ENCODE results near the gene CNTNAP5. TPM values are rescaled to one million over a fixed set of nuclear protein-coding genes. Genes with fewer than 3 reads are reported as not detected.

CNTNAP5 gene
- not detected in 2 replicates for total RNA-seq (2014; rRNA removed; shearing (Covaris generic))

- H3K36me3 ChIP-seq = no peaks in the 10 kb centered on the region
- no peak within 1 kb of the TSS for H3K4me3 ChIP-seq
- no peaks in the 10 kb centered on the region for H3K27me3 ChIP-seq
- no peaks in the 10 kb centered on the region for H3K4me1 ChIP-seq
- no peak within 1 kb of the TSS for H3K27ac ChIP-seq
- DNase-seq = no peak
- H3K9me3 ChIP-seq (replicated peaks) = no peaks in the 10 kb centered on the region
These were observed at the start of gene CNTNAP5 for GRCh38 chr2:124025171-124025580. CNTNAP5 (plus strand) TSS chr2:124025287; CDS start chr2:124025651, 364 bp downstream.

GRCh38 chr2:123976054-123976648 lies 48.9 kb upstream of the CNTNAP5 start:
- no peak overlapping the region for H3K27ac ChIP-seq
- no peak for DNase-seq
- no peaks in the 10 kb centered on the region for H3K4me1 ChIP-seq
- no peak overlapping the region for H3K4me3 ChIP-seq
- no peaks in the 10 kb centered on the region for H3K9me3 ChIP-seq (replicated peaks)
- no peaks in the 10 kb centered on the region for H3K36me3 ChIP-seq
- no peaks in the 10 kb centered on the region for H3K27me3 ChIP-seq

GRCh38 chr2:123993728-123994323 lies 31.3 kb upstream of the CNTNAP5 start:
- no peak overlapping the region for H3K27ac ChIP-seq
- H3K4me1 ChIP-seq = no peaks in the 10 kb centered on the region
- H3K4me3 ChIP-seq = no peak overlapping the region
- H3K27me3 ChIP-seq = no peaks in the 10 kb centered on the region
- peak; percentile 7 to 58 for DNase-seq
- no peaks in the 10 kb centered on the region for H3K36me3 ChIP-seq
- H3K9me3 ChIP-seq (replicated peaks) = no peaks in the 10 kb centered on the region

- H3K27me3 ChIP-seq = no peaks in the 10 kb centered on the region
- no peak overlapping the region for H3K27ac ChIP-seq
- no peaks in the 10 kb centered on the region for H3K9me3 ChIP-seq (replicated peaks)
- H3K36me3 ChIP-seq = no peaks in the 10 kb centered on the region
- DNase-seq = no peak
- H3K4me3 ChIP-seq = no peak overlapping the region
- H3K4me1 ChIP-seq = no peaks in the 10 kb centered on the region
These were observed 25.4 kb upstream of the CNTNAP5 start for GRCh38 chr2:123999681-124000080.

- Histone ChIP-seq H3K9me3 (replicated peaks) (no peaks in the 10 kb centered on the region), H3K27me3 (no peaks in the 10 kb centered on the region), H3K27ac (no peak overlapping the region), H3K4me1 (no peaks in the 10 kb centered on the region), H3K4me3 (no peak overlapping the region), H3K36me3 (no peaks in the 10 kb centered on the region)
- DNase-seq = no peak
These were observed 23.2 kb upstream of the CNTNAP5 start for GRCh38 chr2:124001696-124002430.

- Histone ChIP-seq H3K36me3 (no peaks in the 10 kb centered on the region), H3K27ac (no peak overlapping the region), H3K4me1 (no peaks in the 10 kb centered on the region), H3K27me3 (no peaks in the 10 kb centered on the region), H3K4me3 (no peak overlapping the region), H3K9me3 (replicated peaks) (no peaks in the 10 kb centered on the region)
- DNase-seq = no peak
These were observed 6.2 kb upstream of the CNTNAP5 start for GRCh38 chr2:124018890-124019289.

GRCh38 chr2:124024561-124025170 lies 421 bp upstream of the CNTNAP5 start:
- H3K4me1 ChIP-seq = no peaks in the 10 kb centered on the region
- no peak overlapping the region for H3K27ac ChIP-seq
- DNase-seq = no peak
- no peak overlapping the region for H3K4me3 ChIP-seq
- no peaks in the 10 kb centered on the region for H3K9me3 ChIP-seq (replicated peaks)
- H3K36me3 ChIP-seq = no peaks in the 10 kb centered on the region
- H3K27me3 ChIP-seq = no peaks in the 10 kb centered on the region

- DNase-seq = no peak
- no peaks in the 10 kb centered on the region for H3K36me3 ChIP-seq
These were observed 876 bp downstream of the CNTNAP5 start for GRCh38 chr2:124025891-124026434.

GRCh38 chr2:124026503-124026902 lies 1.4 kb downstream of the CNTNAP5 start:
- no peak for DNase-seq
- Histone ChIP-seq H3K27me3 (no peaks in the 10 kb centered on the region), H3K27ac (no peak overlapping the region), H3K9me3 (replicated peaks) (no peaks in the 10 kb centered on the region), H3K4me3 (no peak overlapping the region), H3K36me3 (no peaks in the 10 kb centered on the region), H3K4me1 (no peaks in the 10 kb centered on the region)

More at GRCh38 chr2:124025891-124026434, 876 bp downstream of the CNTNAP5 start:
- Histone ChIP-seq H3K27ac (no peak overlapping the region), H3K4me3 (no peak overlapping the region), H3K4me1 (no peaks in the 10 kb centered on the region), H3K9me3 (replicated peaks) (no peaks in the 10 kb centered on the region), H3K27me3 (no peaks in the 10 kb centered on the region)

GRCh38 chr2:124027182-124027581 lies 2.1 kb downstream of the CNTNAP5 start:
- Histone ChIP-seq H3K27me3 (no peaks in the 10 kb centered on the region), H3K36me3 (no peaks in the 10 kb centered on the region), H3K4me1 (no peaks in the 10 kb centered on the region), H3K4me3 (no peak overlapping the region), H3K9me3 (replicated peaks) (no peaks in the 10 kb centered on the region), H3K27ac (no peak overlapping the region)
- peak; percentile 27 to 67 for DNase-seq

GRCh38 chr2:124032799-124033198 lies 7.7 kb downstream of the CNTNAP5 start:
- no peaks in the 10 kb centered on the region for H3K27me3 ChIP-seq
- no peak overlapping the region for H3K27ac ChIP-seq
- no peaks in the 10 kb centered on the region for H3K36me3 ChIP-seq
- no peak for DNase-seq
- no peaks in the 10 kb centered on the region for H3K9me3 ChIP-seq (replicated peaks)
- H3K4me3 ChIP-seq = no peak overlapping the region
- no peaks in the 10 kb centered on the region for H3K4me1 ChIP-seq

GRCh38 chr2:124034265-124034664 lies 9.2 kb downstream of the CNTNAP5 start:
- H3K4me3 ChIP-seq = no peak overlapping the region
- H3K36me3 ChIP-seq = no peaks in the 10 kb centered on the region
- H3K27ac ChIP-seq = no peak overlapping the region
- no peaks in the 10 kb centered on the region for H3K4me1 ChIP-seq
- no peaks in the 10 kb centered on the region for H3K27me3 ChIP-seq
- no peak for DNase-seq
- H3K9me3 ChIP-seq (replicated peaks) = no peaks in the 10 kb centered on the region

- Histone ChIP-seq H3K9me3 (replicated peaks) (no peaks in the 10 kb centered on the region), H3K36me3 (no peaks in the 10 kb centered on the region), H3K27me3 (no peaks in the 10 kb centered on the region), H3K27ac (no peak overlapping the region), H3K4me1 (no peaks in the 10 kb centered on the region), H3K4me3 (no peak overlapping the region)
- no peak for DNase-seq
These were observed 9.9 kb downstream of the CNTNAP5 start for GRCh38 chr2:124035001-124035400.

- H3K36me3 ChIP-seq = no peaks in the 10 kb centered on the region
- no peaks in the 10 kb centered on the region for H3K27me3 ChIP-seq
- no peak for DNase-seq
- no peak overlapping the region for H3K4me3 ChIP-seq
- no peak overlapping the region for H3K27ac ChIP-seq
- H3K4me1 ChIP-seq = no peaks in the 10 kb centered on the region
- H3K9me3 ChIP-seq (replicated peaks) = no peaks in the 10 kb centered on the region
These were observed 13.9 kb downstream of the CNTNAP5 start for GRCh38 chr2:124039032-124039431.

- Histone ChIP-seq H3K27ac (no peak overlapping the region), H3K9me3 (replicated peaks) (no peaks in the 10 kb centered on the region), H3K4me3 (no peak overlapping the region), H3K4me1 (no peaks in the 10 kb centered on the region), H3K27me3 (no peaks in the 10 kb centered on the region), H3K36me3 (no peaks in the 10 kb centered on the region)
- no peak for DNase-seq
These were observed 14.7 kb downstream of the CNTNAP5 start for GRCh38 chr2:124039762-124040291.

Measured in SJCRH30 (cell line).